EL (cell line): ENCODE data around the gene ATXN1.

Experiments
- DNase-seq: peaks from one replicate; pipeline ENCODE4 v3.0.0-alpha.2; 2016

ATXN1 gene

GRCh38 chr6:16372029-16372776, 389.1 kb downstream of the ATXN1 start:
- no peak for DNase-seq

- no peak for DNase-seq
These were observed 389.9 kb downstream of the ATXN1 start for GRCh38 chr6:16371401-16371800.

- DNase-seq, result no peak
These were observed 390.3 kb downstream of the ATXN1 start for GRCh38 chr6:16370943-16371342.

- no peak for DNase-seq
These were observed 391.3 kb downstream of the ATXN1 start for GRCh38 chr6:16369989-16370388.

- DNase-seq, result no peak
These were observed 392.0 kb downstream of the ATXN1 start for GRCh38 chr6:16369140-16369745.

- no peak for DNase-seq
These were observed 393.7 kb downstream of the ATXN1 start for GRCh38 chr6:16367571-16367970.

- DNase-seq, result no peak
These were observed 397.5 kb downstream of the ATXN1 start for GRCh38 chr6:16363749-16364148.

GRCh38 chr6:16362819-16363589, 398.3 kb downstream of the ATXN1 start:
- no peak for DNase-seq

- no peak for DNase-seq
These were observed 399.0 kb downstream of the ATXN1 start for GRCh38 chr6:16362296-16362695.

- DNase-seq, result no peak
These were observed 399.4 kb downstream of the ATXN1 start for GRCh38 chr6:16361861-16362260.

GRCh38 chr6:16361121-16361520, 400.1 kb downstream of the ATXN1 start:
- no peak for DNase-seq

- no peak for DNase-seq
These were observed 400.9 kb downstream of the ATXN1 start for GRCh38 chr6:16360365-16360764.

GRCh38 chr6:16359563-16359962, 401.7 kb downstream of the ATXN1 start:
- no peak for DNase-seq

- DNase-seq, result no peak
These were observed 402.6 kb downstream of the ATXN1 start for GRCh38 chr6:16358531-16359138.

- DNase-seq, result peak; percentile 54
These were observed 405.4 kb downstream of the ATXN1 start for GRCh38 chr6:16355699-16356446.

GRCh38 chr6:16355238-16355637, 406.0 kb downstream of the ATXN1 start:
- no peak for DNase-seq

GRCh38 chr6:16354692-16355091, 406.6 kb downstream of the ATXN1 start:
- DNase-seq, result no peak

- DNase-seq, result no peak
These were observed 408.3 kb downstream of the ATXN1 start for GRCh38 chr6:16352821-16353438.

- peak; percentile 57 for DNase-seq
These were observed 409.0 kb downstream of the ATXN1 start for GRCh38 chr6:16352258-16352635.

- no peak for DNase-seq
These were observed 411.7 kb downstream of the ATXN1 start for GRCh38 chr6:16349544-16349943.

GRCh38 chr6:16346831-16347230, 414.4 kb downstream of the ATXN1 start:
- no peak for DNase-seq
